Astrocyte (in vitro differentiated cells and primary cell): ENCODE data around the gene PDCD5. TPM values are rescaled to one million over a fixed set of nuclear protein-coding genes. Genes with fewer than 3 reads are reported as not detected.

Experiments
- DNase-seq: peaks from one replicate; pipeline ENCODE4 v3.0.0-alpha.2; 2010; ENCODE audit warnings: low read depth
- FAIRE-seq: peaks from 2 replicates; lab custom pipeline; 2011; peaks lifted over from hg19 to GRCh38; lab: Jason Lieb, UNC
- H2AFZ ChIP-seq: 2 replicates; pipeline ENCODE4 v1.6.0; 2012; ENCODE audit warnings: low read depth, low read length, inconsistent platforms
- H3K27ac ChIP-seq: 2 replicates; pipeline ENCODE4 v1.5.1; 2011; ENCODE audit warnings: low read depth, low read length, inconsistent platforms
- H3K27me3 ChIP-seq: 2 replicates; pipeline ENCODE4 v1.6.0; 2011; ENCODE audit warnings: low read length, inconsistent platforms; ENCODE audit not compliant: insufficient read depth
- H3K36me3 ChIP-seq: 2 replicates; pipeline ENCODE4 v1.5.1; 2011; ENCODE audit warnings: low read length, inconsistent platforms; ENCODE audit not compliant: insufficient read depth
- H3K4me1 ChIP-seq: 2 replicates; pipeline ENCODE4 v1.5.1; 2011; ENCODE audit warnings: low read length, inconsistent platforms; ENCODE audit not compliant: insufficient read depth
- H3K4me2 ChIP-seq: 2 replicates; pipeline ENCODE4 v1.6.0; 2012; ENCODE audit warnings: low read length, inconsistent platforms
- H3K4me3 ChIP-seq: 2 replicates; pipeline ENCODE4 v1.5.1; 2011; ENCODE audit warnings: low read depth, mild to moderate bottlenecking, low read length, inconsistent platforms; ENCODE audit not compliant: insufficient read depth
- H3K79me2 ChIP-seq: 2 replicates; pipeline ENCODE4 v1.6.0; 2012; ENCODE audit warnings: mild to moderate bottlenecking, low read length, inconsistent platforms; ENCODE audit not compliant: insufficient read depth
- H3K9ac ChIP-seq: 2 replicates; pipeline ENCODE4 v1.6.0; 2012; ENCODE audit warnings: mild to moderate bottlenecking, low read length, inconsistent platforms
- H3K9me3 ChIP-seq: 2 replicates; pipeline ENCODE4 v1.5.1; 2012; ENCODE audit warnings: low read depth, mild to moderate bottlenecking, low read length, inconsistent platforms; ENCODE audit not compliant: insufficient read depth
- H4K20me1 ChIP-seq: 2 replicates; pipeline ENCODE4 v1.6.0; 2012; ENCODE audit warnings: low read length, inconsistent platforms; ENCODE audit not compliant: insufficient read depth
- H3K27ac Mint-ChIP-seq: one replicate; pipeline ENCODE4 v1.8.0; 2021; ENCODE audit warnings: mild to moderate bottlenecking, mixed read lengths; ENCODE audit not compliant: unreplicated experiment
- H3K27me3 Mint-ChIP-seq: one replicate; pipeline ENCODE4 v1.8.0; 2021; ENCODE audit warnings: low read depth, mixed read lengths; ENCODE audit not compliant: unreplicated experiment
- H3K36me3 Mint-ChIP-seq: one replicate; pipeline ENCODE4 v1.8.0; 2021; ENCODE audit warnings: low read depth, mixed read lengths; ENCODE audit not compliant: unreplicated experiment
- H3K4me1 Mint-ChIP-seq: one replicate; pipeline ENCODE4 v1.8.0; 2021; ENCODE audit warnings: low read depth, mixed read lengths; ENCODE audit not compliant: unreplicated experiment
- H3K4me3 Mint-ChIP-seq: one replicate; pipeline ENCODE4 v1.8.0; 2021; ENCODE audit warnings: mild to moderate bottlenecking, moderate library complexity, mixed read lengths; ENCODE audit not compliant: unreplicated experiment
- H3K9me3 Mint-ChIP-seq: one replicate; pipeline ENCODE4 v1.8.0; 2021; ENCODE audit warnings: mild to moderate bottlenecking, mixed read lengths; ENCODE audit not compliant: unreplicated experiment
- EZH2 ChIP-seq: IDR thresholded peaks from 2 replicates; pipeline ENCODE4 v1.6.1; 2012; ENCODE audit warnings: mild to moderate bottlenecking, low read length, inconsistent platforms; ENCODE audit not compliant: insufficient read depth
- total RNA-seq: library from RNA; stranded (reverse); gene quantifications from 2 replicates; pipeline ENCODE4 v1.2.1, GENCODE V29; 2021
- TF ChIP-seq, protein P1 (sequence below): IDR thresholded peaks from 2 replicates; pipeline ENCODE4 v1.5.1; 2011; ENCODE audit warnings: low read depth, mild to moderate bottlenecking, inconsistent platforms, low read length, moderate library complexity; ENCODE audit not compliant: insufficient read depth

PDCD5 gene
- total RNA-seq, 1 donor from 2014 or later = 127 TPM

DNA sequence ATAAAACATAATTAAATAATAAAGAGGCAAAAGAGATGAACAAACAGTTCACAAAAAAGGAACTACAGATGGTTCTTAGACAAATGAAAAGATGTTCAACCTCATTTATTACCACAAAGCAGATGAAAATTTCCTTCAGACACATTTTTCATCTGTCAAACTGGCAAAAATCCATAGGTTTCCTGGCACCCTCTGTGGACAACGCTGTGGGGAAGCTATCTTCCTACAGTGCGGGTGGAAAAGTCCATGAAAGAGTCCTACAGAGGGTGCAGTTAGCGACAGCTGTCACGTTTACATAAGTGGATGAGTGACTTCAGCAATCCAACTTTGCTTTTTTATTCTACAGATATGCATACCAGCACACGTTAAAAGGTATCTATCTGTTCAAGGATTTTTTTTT is 30.3 kb upstream of the PDCD5 start:
- FAIRE-seq = no peak
- H3K4me3 Mint-ChIP-seq = no peak overlapping the region

DNA sequence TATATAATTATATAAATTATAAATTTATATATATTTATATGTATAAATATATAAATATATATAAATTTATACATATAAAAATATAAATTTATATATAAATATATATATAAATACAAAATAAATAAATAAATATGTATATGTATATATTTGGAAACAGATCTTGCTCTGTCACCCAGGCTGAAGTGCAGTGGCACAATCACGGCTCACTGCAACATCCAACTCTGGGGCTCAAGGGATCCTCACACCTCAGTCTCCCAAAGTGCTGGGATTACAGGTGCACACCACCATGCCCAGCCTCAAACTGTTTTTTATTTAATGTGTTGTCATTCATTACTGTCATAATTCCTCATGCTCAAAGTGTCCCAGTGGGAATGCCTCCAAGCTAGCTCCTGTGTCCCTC is 25.2 kb upstream of the PDCD5 start:
- H3K4me2 ChIP-seq = no peak overlapping the region
- H3K27ac ChIP-seq = no peak overlapping the region
- Mint-ChIP-seq H3K36me3 (no peaks in the 10 kb centered on the region), H3K9me3 (no peaks in the 10 kb centered on the region), H3K4me3 (no peak overlapping the region), H3K27ac (no peak overlapping the region), H3K4me1 (no peaks in the 10 kb centered on the region), H3K27me3 (no peaks in the 10 kb centered on the region)
- H3K4me3 ChIP-seq = no peak overlapping the region
- H3K27me3 ChIP-seq = peaks cover 3% of the 10 kb centered on the region
- no peaks in the 10 kb centered on the region for H4K20me1 ChIP-seq
- H3K36me3 ChIP-seq = no peaks in the 10 kb centered on the region
- H3K4me1 ChIP-seq = no peaks in the 10 kb centered on the region
- no peak for FAIRE-seq
- DNase-seq = no peak
- no peak overlapping the region for H2AFZ ChIP-seq
- no peaks in the 10 kb centered on the region for H3K9me3 ChIP-seq
- no peak for TF ChIP-seq EZH2
- no peak overlapping the region for H3K9ac ChIP-seq
- H3K79me2 ChIP-seq = no peaks in the 10 kb centered on the region

More for the DNA sequence above, 30.3 kb upstream of the PDCD5 start:
- no peaks in the 10 kb centered on the region for H3K36me3 ChIP-seq
- H3K27ac ChIP-seq = no peak overlapping the region
- TF ChIP-seq EZH2 = no peak
- TF ChIP-seq, protein P1, sequence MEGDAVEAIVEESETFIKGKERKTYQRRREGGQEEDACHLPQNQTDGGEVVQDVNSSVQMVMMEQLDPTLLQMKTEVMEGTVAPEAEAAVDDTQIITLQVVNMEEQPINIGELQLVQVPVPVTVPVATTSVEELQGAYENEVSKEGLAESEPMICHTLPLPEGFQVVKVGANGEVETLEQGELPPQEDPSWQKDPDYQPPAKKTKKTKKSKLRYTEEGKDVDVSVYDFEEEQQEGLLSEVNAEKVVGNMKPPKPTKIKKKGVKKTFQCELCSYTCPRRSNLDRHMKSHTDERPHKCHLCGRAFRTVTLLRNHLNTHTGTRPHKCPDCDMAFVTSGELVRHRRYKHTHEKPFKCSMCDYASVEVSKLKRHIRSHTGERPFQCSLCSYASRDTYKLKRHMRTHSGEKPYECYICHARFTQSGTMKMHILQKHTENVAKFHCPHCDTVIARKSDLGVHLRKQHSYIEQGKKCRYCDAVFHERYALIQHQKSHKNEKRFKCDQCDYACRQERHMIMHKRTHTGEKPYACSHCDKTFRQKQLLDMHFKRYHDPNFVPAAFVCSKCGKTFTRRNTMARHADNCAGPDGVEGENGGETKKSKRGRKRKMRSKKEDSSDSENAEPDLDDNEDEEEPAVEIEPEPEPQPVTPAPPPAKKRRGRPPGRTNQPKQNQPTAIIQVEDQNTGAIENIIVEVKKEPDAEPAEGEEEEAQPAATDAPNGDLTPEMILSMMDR = no peak
- H3K4me3 ChIP-seq = no peak overlapping the region
- H3K79me2 ChIP-seq = no peaks in the 10 kb centered on the region
- no peak overlapping the region for H3K9ac ChIP-seq
- Mint-ChIP-seq H3K27ac (no peak overlapping the region), H3K27me3 (peaks cover 4% of the 10 kb centered on the region), H3K9me3 (no peaks in the 10 kb centered on the region), H3K36me3 (no peaks in the 10 kb centered on the region), H3K4me1 (no peaks in the 10 kb centered on the region)
- DNase-seq = no peak
- no peak overlapping the region for H3K4me2 ChIP-seq
- no peaks in the 10 kb centered on the region for H3K9me3 ChIP-seq
- H2AFZ ChIP-seq = no peak overlapping the region
- no peaks in the 10 kb centered on the region for H3K4me1 ChIP-seq
- no peaks in the 10 kb centered on the region for H3K27me3 ChIP-seq
- no peaks in the 10 kb centered on the region for H4K20me1 ChIP-seq

DNA sequence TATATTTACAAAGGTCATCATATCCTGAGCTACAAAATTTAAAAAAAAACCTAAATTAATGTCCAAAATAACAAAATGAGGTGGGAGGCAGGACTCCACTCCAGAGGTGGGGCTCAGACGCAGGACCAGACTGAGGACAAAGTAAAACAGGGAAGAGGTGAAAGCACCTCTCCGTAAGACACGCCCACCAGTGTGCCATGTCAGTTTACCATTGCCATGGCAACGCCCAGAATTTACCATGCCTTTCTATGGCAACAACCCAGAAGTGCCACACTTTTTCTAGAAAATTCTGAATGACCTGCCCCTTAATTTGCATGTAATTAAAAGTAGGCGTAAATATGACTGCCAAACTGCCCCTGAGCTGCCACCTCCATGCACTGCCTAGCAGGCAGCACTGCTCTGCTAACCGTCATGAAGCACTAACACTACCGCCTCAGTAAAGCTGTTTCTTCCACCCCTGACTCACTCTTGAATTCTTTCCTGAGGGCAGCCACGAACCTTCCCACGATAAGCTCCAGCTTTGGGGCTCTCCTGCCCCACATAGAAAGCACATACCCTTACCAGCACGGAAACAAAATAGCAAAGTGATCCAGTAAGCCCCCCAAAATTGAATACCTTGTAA is 22.3 kb upstream of the PDCD5 start:
- H3K9me3 Mint-ChIP-seq = no peaks in the 10 kb centered on the region
- no peak overlapping the region for H3K4me3 Mint-ChIP-seq

More for the DNA sequence above, 22.3 kb upstream of the PDCD5 start:
- H3K36me3 Mint-ChIP-seq = no peaks in the 10 kb centered on the region
- Histone ChIP-seq H4K20me1 (no peaks in the 10 kb centered on the region), H3K79me2 (no peaks in the 10 kb centered on the region), H3K4me3 (no peak overlapping the region), H3K27ac (no peak overlapping the region), H3K9me3 (no peaks in the 10 kb centered on the region), H3K27me3 (peaks cover 3% of the 10 kb centered on the region), H3K4me1 (no peaks in the 10 kb centered on the region), H3K4me2 (no peak overlapping the region), H3K9ac (no peak overlapping the region), H2AFZ (no peak overlapping the region), H3K36me3 (no peaks in the 10 kb centered on the region)
- TF ChIP-seq, protein P1 = no peak
- no peak for TF ChIP-seq EZH2
- DNase-seq (no peak), FAIRE-seq (no peak)
- H3K27ac Mint-ChIP-seq = no peak overlapping the region
- no peaks in the 10 kb centered on the region for H3K4me1 Mint-ChIP-seq
- H3K27me3 Mint-ChIP-seq = no peaks in the 10 kb centered on the region
